Transverse colon (tissue), 4 donors: ENCODE data around the gene ZNF177. TPM values are rescaled to one million over a fixed set of nuclear protein-coding genes. Genes with fewer than 3 reads are reported as not detected.

Experiments
- DNase-seq: peaks from one replicate; pipeline ENCODE4 v3.0.0-alpha.2; 2019
- H3K27ac ChIP-seq, 4 donors: fragments of 200-600 bp; sonication (generic); 2 replicates each; pipeline ENCODE4 v1.5.1; 2016 to 2018; ENCODE audit warnings: inconsistent platforms in 4 of 4
- H3K27me3 ChIP-seq: fragments of 200-600 bp; sonication (generic); 2 replicates; pipeline ENCODE4 v1.5.1; 2017; ENCODE audit warnings: inconsistent platforms
- H3K36me3 ChIP-seq, 4 donors: fragments of 200-600 bp; sonication (generic); 2 replicates each; pipeline ENCODE4 v1.5.1; 2017 to 2019; ENCODE audit warnings: inconsistent platforms in 4 of 4
- H3K4me1 ChIP-seq, 4 donors: fragments of 200-600 bp; sonication (generic); 2 replicates each; pipeline ENCODE4 v1.5.1; 2017 to 2020; ENCODE audit warnings: inconsistent platforms in 4 of 4
- H3K4me3 ChIP-seq, 4 donors: fragments of 200-600 bp; sonication (generic); 1 replicate in 1 of 4; 2 replicates in 3 of 4; pipeline versions ENCODE4 v1.5.1 to v1.6.1; 2017 to 2019; ENCODE audit warnings: inconsistent platforms in 4 of 4
- H3K9me3 ChIP-seq, 2 donors: fragments of 200-600 bp; sonication (generic); 2 replicates each; pipeline ENCODE4 v1.5.1; 2017 to 2019; ENCODE audit warnings: inconsistent platforms in 2 of 2
- EP300 ChIP-seq: sonication (generic); formaldehyde crosslinking; IDR thresholded peaks from one replicate; pipeline ENCODE4 v1.6.1; 2017; ENCODE audit warnings: antibody characterized with exemption, low read depth
- POLR2A ChIP-seq: fragments of 450-650 bp; IDR thresholded peaks from one replicate; pipeline ENCODE4 v1.6.1; 2016; ENCODE audit warnings: antibody characterized with exemption, mild to moderate bottlenecking, moderate library complexity
- POLR2AphosphoS5 ChIP-seq, 3 donors: sonication (generic); formaldehyde crosslinking; IDR thresholded peaks; one replicate each; pipeline ENCODE4 v1.6.1; 2016; ENCODE audit warnings: antibody characterized with exemption in 3 of 3
- WGBS, 2 donors: methylation state at CpG; one replicate each; pipeline ENCODE4 v1.1.5; 2018; ENCODE audit warnings: low coverage in 1 of 2; 5-methylcytosine and 5-hydroxymethylcytosine counted together
- in situ Hi-C, 4 donors: fragments of 200-750 bp; cut with MboI; loops; one replicate each; pipeline versions ENCODE4 v1.15.0 to v1.15.1; 2017; ENCODE audit warnings: low sequenced_read_pairs in 3 of 4, low pct_ligation_motif_present in 1 of 4, low pct_unique_long_range_greater_than_20kb in 1 of 4
- intact Hi-C: fragments of 100-400 bp; cut with DNase I; formaldehyde crosslinking; loops from one replicate; pipeline ENCODE4 v1.15.1; 2023; ENCODE audit warnings: low total_unique reads
- total RNA-seq, 4 donors: library from RNA; depleted of rRNA; stranded (reverse); fragments of >200 nt; gene quantifications; one replicate each; pipeline ENCODE4 v1.1.0, GENCODE V29; 2016
- TF ChIP-seq, protein P1 (sequence below), 5 experiments: fragments of 200-600 bp in 3 of 5; fragments of 450-650 bp in 2 of 5; sonication (generic) in 3 of 5; IDR thresholded peaks; 1 replicate in 2 of 5; 2 replicates in 3 of 5; pipeline ENCODE4 v1.5.1; 2016 to 2017; ENCODE audit warnings: antibody characterized with exemption in 5 of 5, inconsistent platforms in 3 of 5, mild to moderate bottlenecking in 2 of 5, moderate library complexity in 1 of 5

ZNF177 gene
- total RNA-seq, 4 donors from 2014 or later, result 1.8 to 4.2 (median 2.1) TPM; not detected in 1

DNA sequence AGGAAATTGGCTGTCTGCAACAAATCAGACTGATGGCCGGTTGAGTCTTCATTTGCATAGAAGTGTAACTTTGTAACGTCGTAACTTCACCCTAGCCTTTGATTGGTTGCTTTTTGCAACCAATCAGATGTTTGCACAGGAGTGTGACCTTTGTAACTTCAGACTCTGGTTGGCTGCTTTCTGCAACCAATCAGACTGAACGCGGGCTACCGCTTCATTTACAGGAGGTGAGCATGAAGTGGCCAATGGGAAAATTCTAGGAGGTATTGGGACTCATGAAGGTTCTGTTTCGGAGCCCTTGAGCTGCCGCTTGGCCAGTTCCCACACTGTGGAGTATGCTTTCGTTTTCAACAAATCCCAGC lies 39.3 kb upstream of the ZNF177 start:
- peaks cover 27 to 28% of the 10 kb centered on the region in 2 donors for H3K9me3 ChIP-seq
- no peaks in the 10 kb centered on the region for H3K27me3 ChIP-seq
- 9% methylated on average over 9 of the region's 9 CpGs; no CpG with 5 or more reads in 1 of the 2 donors for WGBS, 2 donors
- peak overlapping the region; percentile 91 to 94 (median 92) for H3K27ac ChIP-seq
- in situ Hi-C loops (loop anchor here in 3 of 4 donors (25.0 kb wide), 1 partner anchor 464 kb away; no protein-coding TSS in a partner anchor), intact Hi-C loops (no loop called here)
- H3K36me3 ChIP-seq, result peaks cover 0 to 24% (median 6%) of the 10 kb centered on the region in 4 donors
- H3K4me3 ChIP-seq, result peak overlapping the region; percentile 36 to 99 (median 59)
- TF ChIP-seq, protein P1, sequence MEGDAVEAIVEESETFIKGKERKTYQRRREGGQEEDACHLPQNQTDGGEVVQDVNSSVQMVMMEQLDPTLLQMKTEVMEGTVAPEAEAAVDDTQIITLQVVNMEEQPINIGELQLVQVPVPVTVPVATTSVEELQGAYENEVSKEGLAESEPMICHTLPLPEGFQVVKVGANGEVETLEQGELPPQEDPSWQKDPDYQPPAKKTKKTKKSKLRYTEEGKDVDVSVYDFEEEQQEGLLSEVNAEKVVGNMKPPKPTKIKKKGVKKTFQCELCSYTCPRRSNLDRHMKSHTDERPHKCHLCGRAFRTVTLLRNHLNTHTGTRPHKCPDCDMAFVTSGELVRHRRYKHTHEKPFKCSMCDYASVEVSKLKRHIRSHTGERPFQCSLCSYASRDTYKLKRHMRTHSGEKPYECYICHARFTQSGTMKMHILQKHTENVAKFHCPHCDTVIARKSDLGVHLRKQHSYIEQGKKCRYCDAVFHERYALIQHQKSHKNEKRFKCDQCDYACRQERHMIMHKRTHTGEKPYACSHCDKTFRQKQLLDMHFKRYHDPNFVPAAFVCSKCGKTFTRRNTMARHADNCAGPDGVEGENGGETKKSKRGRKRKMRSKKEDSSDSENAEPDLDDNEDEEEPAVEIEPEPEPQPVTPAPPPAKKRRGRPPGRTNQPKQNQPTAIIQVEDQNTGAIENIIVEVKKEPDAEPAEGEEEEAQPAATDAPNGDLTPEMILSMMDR (IDR thresholded peaks at IDR 0.05), result no peak
- TF ChIP-seq EP300 (no peak), POLR2A (no peak), POLR2AphosphoS5 (IDR thresholded peaks at IDR 0.05) (no peak)
- H3K4me1 ChIP-seq, result peaks cover 0 to 11% (median 4%) of the 10 kb centered on the region in 4 donors
- DNase-seq, result peak; percentile 59

GRCh38 chr19:9323919-9324583 lies 38.8 kb upstream of the ZNF177 start, which contains the start of gene ZNF559:
Gene ZNF559 (plus strand): TSS chr19:9324179. CDS start chr19:9338550, 14,371 bp downstream.
- peaks cover 32 to 33% of the 10 kb centered on the region in 2 donors for H3K9me3 ChIP-seq
- peak within 1 kb of the TSS; percentile 42 to 99 (median 59) for H3K4me3 ChIP-seq
- TF ChIP-seq, protein P1 (IDR thresholded peaks at IDR 0.05), result peak; percentile 10 to 51 (median 26)
- TF ChIP-seq EP300, result no peak
- peak in 2 of 3 donors; percentile 23 to 42 for TF ChIP-seq POLR2AphosphoS5 (IDR thresholded peaks at IDR 0.05)
- TF ChIP-seq POLR2A, result peak; percentile 26
- H3K27me3 ChIP-seq, result no peaks in the 10 kb centered on the region
- 1% methylated on average over 46 of the region's 48 CpGs; no CpG with 5 or more reads in 1 of the 2 donors for WGBS, 2 donors
- DNase-seq, result peak; percentile 94
- H3K36me3 ChIP-seq, result peaks cover 0 to 30% (median 6%) of the 10 kb centered on the region in 4 donors
- intact Hi-C loops (no loop called here), in situ Hi-C loops (loop anchor here in 3 of 4 donors (25.0 kb wide), 1 partner anchor 463 kb away; no protein-coding TSS in a partner anchor)
- peaks cover 0 to 11% (median 4%) of the 10 kb centered on the region in 4 donors for H3K4me1 ChIP-seq
- H3K27ac ChIP-seq, result peak within 1 kb of the TSS; percentile 91 to 94 (median 92)

GRCh38 chr19:9324584-9324962 lies 38.2 kb upstream of the ZNF177 start:
- Histone ChIP-seq H3K36me3 (peaks cover 0 to 33% (median 7%) of the 10 kb centered on the region in 4 donors), H3K27me3 (no peaks in the 10 kb centered on the region), H3K27ac (peak overlapping the region; percentile 91 to 94 (median 92)), H3K4me1 (peaks cover 0 to 11% (median 4%) of the 10 kb centered on the region in 4 donors), H3K4me3 (peak overlapping the region; percentile 42 to 99 (median 59)), H3K9me3 (peaks cover 38% of the 10 kb centered on the region in 2 donors)
- intact Hi-C loops, result no loop called here
- 66 to 100% methylated on average over 1 to 9 of the region's 9 CpGs for WGBS, 2 donors
- DNase-seq, result no peak
- in situ Hi-C loops, result loop anchor here in 3 of 4 donors (25.0 kb wide), 1 partner anchor 463 kb away; no protein-coding TSS in a partner anchor
- no peak for TF ChIP-seq EP300
- TF ChIP-seq POLR2A, result no peak
- TF ChIP-seq, protein P1 (IDR thresholded peaks at IDR 0.05), result no peak
- no peak for TF ChIP-seq POLR2AphosphoS5 (IDR thresholded peaks at IDR 0.05)

- no peak overlapping the region for H3K27ac ChIP-seq
- H3K9me3 ChIP-seq, result peaks cover 76 to 90% of the 10 kb centered on the region in 2 donors
- TF ChIP-seq, protein P1 (IDR thresholded peaks at IDR 0.05), result no peak
- TF ChIP-seq POLR2AphosphoS5 (IDR thresholded peaks at IDR 0.05) (no peak), EP300 (no peak), POLR2A (no peak)
- no peak for DNase-seq
- peaks cover 0 to 73% (median 24%) of the 10 kb centered on the region in 4 donors for H3K36me3 ChIP-seq
- in situ Hi-C loops (no loop called here), intact Hi-C loops (loop anchor here (5.0 kb wide), 1 partner anchor 1433 kb away; no protein-coding TSS in a partner anchor)
- no peak overlapping the region for H3K4me3 ChIP-seq
- peaks cover 0 to under 1% (median 0%) of the 10 kb centered on the region in 4 donors for H3K4me1 ChIP-seq
- H3K27me3 ChIP-seq, result no peaks in the 10 kb centered on the region
These were observed 32.8 kb upstream of the ZNF177 start for GRCh38 chr19:9329999-9330398.
